ENCODE data around the gene JAK2. TPM values are rescaled to one million over a fixed set of nuclear protein-coding genes. Genes with fewer than 3 reads are reported as not detected.
A peak's percentile ranks its signal among the peaks of the same experiment; 100 is the strongest.
"Not testable (repeated sequence)": the region's sequence is repeated elsewhere in the genome, so short reads cannot be mapped to it uniquely, and the experiment has no call there.

The JAK2 gene
- total RNA-seq (19.5 TPM), polyA plus RNA-seq (1 to 10 TPM; 6.8 to 8.5 (median 6.8) TPM)

DNA sequence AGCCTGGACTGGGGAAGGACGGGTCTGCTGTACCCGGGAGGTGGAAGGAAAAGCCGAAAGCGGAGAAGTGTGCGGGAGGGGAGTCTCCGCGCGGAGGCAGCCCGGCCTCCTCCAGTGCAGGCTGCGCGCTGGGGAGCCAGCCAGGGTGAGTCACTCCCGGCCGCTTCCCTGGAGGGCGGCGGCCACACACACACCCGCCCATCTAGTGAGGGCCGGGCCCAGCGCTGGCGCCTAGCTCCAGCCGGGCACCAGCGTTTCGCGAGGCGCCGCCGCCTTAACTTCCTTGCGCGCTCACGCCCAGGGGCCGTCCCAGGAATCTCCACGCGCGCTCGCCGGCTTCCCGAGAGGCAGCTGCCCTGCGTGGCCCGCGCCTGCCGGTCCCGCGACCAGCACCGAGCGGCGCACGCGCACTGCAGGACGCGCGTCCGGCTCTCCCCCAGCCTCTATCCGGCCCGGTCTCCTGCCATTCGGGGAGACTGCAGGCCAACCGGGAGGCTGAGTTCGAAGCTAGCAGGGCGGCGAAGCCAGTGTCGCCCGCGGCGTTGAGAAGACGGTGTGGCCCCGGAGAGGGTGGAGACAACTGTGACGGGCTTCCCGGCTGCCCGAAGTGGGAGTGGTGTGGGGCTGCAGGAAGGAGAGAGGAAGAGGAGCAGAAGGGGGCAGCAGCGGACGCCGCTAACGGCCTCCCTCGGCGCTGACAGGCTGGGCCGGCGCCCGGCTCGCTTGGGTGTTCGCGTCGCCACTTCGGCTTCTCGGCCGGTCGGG, at the start of gene JAK2:
Gene JAK2 (plus strand): TSS at position 652 of the 765 bp plus-strand sequence. CDS start 36,716 bp downstream, outside the sequence.
- DNase-seq = peak; percentile 75 to 92 (median 80)
- H3K27me3 ChIP-seq (ENCODE audit: control insufficient read depth, insufficient read depth, low read length) = no peaks in the 10 kb centered on the region
- H3K36me3 ChIP-seq (ENCODE audit: control insufficient read depth, insufficient read depth, low read length) = no peaks in the 10 kb centered on the region
- ATAC-seq (ENCODE audit: low read depth in 2 of 2) = peak; percentile 84 to 86
- H3K4me3 ChIP-seq (ENCODE audit: low read depth, low read length) = peak within 1 kb of the TSS; percentile 89
- peak within 1 kb of the TSS; percentile 79 for H3K27ac ChIP-seq (ENCODE audit: insufficient read depth, low read length, poor library complexity, severe bottlenecking)
- H3K27me3 Mint-ChIP-seq = peaks cover under 1% of the 10 kb centered on the region
- H3K27ac Mint-ChIP-seq = peak within 1 kb of the TSS; percentile 88 to 98 (median 89)
- no peaks in the 10 kb centered on the region for H3K9me3 Mint-ChIP-seq
- peak within 1 kb of the TSS; percentile 91 to 96 (median 94) for H3K4me3 Mint-ChIP-seq
- no peaks in the 10 kb centered on the region for H3K9me3 ChIP-seq (ENCODE audit: control insufficient read depth in 2 of 2, low read length in 2 of 2)
- no peaks in the 10 kb centered on the region for H3K36me3 Mint-ChIP-seq
- H3K4me1 Mint-ChIP-seq = peaks cover 15 to 30% (median 17%) of the 10 kb centered on the region in 4 donors
- H3K4me1 ChIP-seq (ENCODE audit: control insufficient read depth, insufficient read depth, low read length, poor library complexity, severe bottlenecking) = peaks cover 43% of the 10 kb centered on the region

DNA sequence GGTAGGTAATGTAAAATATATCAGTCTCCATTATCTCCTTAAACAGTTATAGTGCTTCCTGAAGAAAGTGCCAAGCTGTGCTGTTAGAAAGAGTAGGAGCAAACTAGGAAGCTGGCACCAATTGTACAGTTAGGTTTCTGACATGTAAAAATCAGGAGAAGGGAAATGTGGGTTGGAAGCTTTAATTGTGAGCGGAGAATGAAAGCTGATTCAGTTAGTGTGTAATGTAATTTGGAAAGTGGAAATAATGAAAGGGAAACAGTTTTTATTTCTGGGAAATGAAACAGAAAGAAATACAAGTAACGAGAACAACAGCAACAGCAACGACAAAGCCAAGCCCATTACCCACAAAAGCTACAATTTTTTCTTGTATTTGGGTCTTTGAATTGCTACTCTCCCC, 48.8 kb upstream of the JAK2 start:
- Mint-ChIP-seq H3K27ac (peak overlapping the region; percentile 5 to 36 (median 21)), H3K9me3 (peaks cover 0 to 3% (median 0%) of the 10 kb centered on the region in 7 donors), H3K4me1 (peaks cover 18 to 37% (median 28%) of the 10 kb centered on the region in 4 donors), H3K36me3 (no peaks in the 10 kb centered on the region), H3K4me3 (peak overlapping the region in 1 of 4 donors; percentile 21), H3K27me3 (no peaks in the 10 kb centered on the region)
- H3K36me3 ChIP-seq (ENCODE audit: control insufficient read depth, insufficient read depth, low read length) = no peaks in the 10 kb centered on the region
- no peaks in the 10 kb centered on the region for H3K9me3 ChIP-seq (ENCODE audit: control insufficient read depth in 2 of 2, low read length in 2 of 2)
- DNase-seq = peak in 1 of 3 donors; percentile 78
- no peak overlapping the region for H3K27ac ChIP-seq (ENCODE audit: insufficient read depth, low read length, poor library complexity, severe bottlenecking)
- peaks cover 15% of the 10 kb centered on the region for H3K4me1 ChIP-seq (ENCODE audit: control insufficient read depth, insufficient read depth, low read length, poor library complexity, severe bottlenecking)
- ATAC-seq (ENCODE audit: low read depth in 2 of 2) = peak in 1 of 2 donors; percentile 25
- H3K4me3 ChIP-seq (ENCODE audit: low read depth, low read length) = peak overlapping the region; percentile 53
- H3K27me3 ChIP-seq (ENCODE audit: control insufficient read depth, insufficient read depth, low read length) = no peaks in the 10 kb centered on the region

DNA sequence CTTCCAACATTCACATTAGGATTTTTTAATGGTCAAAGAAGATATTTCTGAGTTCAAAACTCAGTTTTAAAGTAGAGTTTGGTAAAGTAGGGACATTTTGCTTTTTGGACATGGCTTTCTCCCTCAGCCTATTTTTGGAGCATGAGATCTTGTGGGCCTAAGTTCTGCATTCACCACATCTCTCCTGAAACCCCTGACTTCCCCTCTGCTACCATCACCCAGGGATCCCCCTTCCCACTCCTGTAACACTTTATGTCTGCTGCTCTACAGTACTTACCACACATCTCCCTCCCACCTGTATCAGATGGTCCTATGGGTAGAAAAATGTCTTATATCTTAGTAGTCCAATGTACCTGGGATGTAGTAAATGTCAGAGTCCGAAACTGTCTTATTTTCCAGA, 48.2 kb upstream of the JAK2 start:
- H3K4me1 Mint-ChIP-seq = peaks cover 18 to 37% (median 28%) of the 10 kb centered on the region in 4 donors
- peak in 1 of 3 donors; percentile 36 for DNase-seq
- peaks cover 15% of the 10 kb centered on the region for H3K4me1 ChIP-seq (ENCODE audit: control insufficient read depth, insufficient read depth, low read length, poor library complexity, severe bottlenecking)

DNA sequence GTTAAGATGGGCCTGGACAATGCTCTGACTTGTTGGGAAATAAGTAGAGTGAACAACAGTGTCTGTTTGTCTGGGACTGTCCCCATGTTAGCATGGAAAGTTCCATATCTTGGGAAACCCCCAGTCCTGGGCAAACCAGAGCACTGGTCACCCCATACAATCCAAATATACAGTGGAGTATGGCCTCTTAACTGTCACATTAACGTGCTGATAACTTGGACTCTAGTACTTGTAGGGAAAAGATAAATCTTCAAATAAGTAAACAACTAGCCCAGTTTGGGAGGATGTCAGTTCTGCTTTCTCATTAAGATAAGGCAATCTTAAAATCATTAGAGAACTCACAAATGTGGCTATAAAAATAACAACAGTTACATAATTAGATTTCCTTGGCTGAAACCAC, 47.6 kb upstream of the JAK2 start:
- Histone ChIP-seq H3K4me1 (ENCODE audit: control insufficient read depth, insufficient read depth, low read length, poor library complexity, severe bottlenecking) (peaks cover 15% of the 10 kb centered on the region), H3K27me3 (ENCODE audit: control insufficient read depth, insufficient read depth, low read length) (no peaks in the 10 kb centered on the region), H3K36me3 (ENCODE audit: control insufficient read depth, insufficient read depth, low read length) (no peaks in the 10 kb centered on the region), H3K4me3 (ENCODE audit: low read depth, low read length) (no peak overlapping the region), H3K27ac (ENCODE audit: insufficient read depth, low read length, poor library complexity, severe bottlenecking) (no peak overlapping the region), H3K9me3 (ENCODE audit: control insufficient read depth in 2 of 2, low read length in 2 of 2) (no peaks in the 10 kb centered on the region)
- Mint-ChIP-seq H3K36me3 (no peaks in the 10 kb centered on the region), H3K27me3 (no peaks in the 10 kb centered on the region), H3K4me3 (no peak overlapping the region), H3K9me3 (peaks cover 0 to 3% (median 0%) of the 10 kb centered on the region in 7 donors), H3K4me1 (peaks cover 18 to 37% (median 28%) of the 10 kb centered on the region in 4 donors), H3K27ac (peak overlapping the region in 2 of 3 donors; percentile 45 to 75)
- DNase-seq (no peak), ATAC-seq (ENCODE audit: low read depth in 2 of 2) (no peak)

More for the DNA sequence above, 48.2 kb upstream of the JAK2 start:
- peak overlapping the region in 3 of 4 donors; percentile 24 to 79 (median 38) for H3K4me3 Mint-ChIP-seq
- no peak for ATAC-seq (ENCODE audit: low read depth in 2 of 2)
- no peaks in the 10 kb centered on the region for H3K27me3 ChIP-seq (ENCODE audit: control insufficient read depth, insufficient read depth, low read length)
- H3K9me3 ChIP-seq (ENCODE audit: control insufficient read depth in 2 of 2, low read length in 2 of 2) = no peaks in the 10 kb centered on the region
- H3K4me3 ChIP-seq (ENCODE audit: low read depth, low read length) = peak overlapping the region; percentile 16
- no peaks in the 10 kb centered on the region for H3K36me3 Mint-ChIP-seq
- H3K27ac Mint-ChIP-seq = peak overlapping the region; percentile 45 to 75 (median 50)
- H3K27ac ChIP-seq (ENCODE audit: insufficient read depth, low read length, poor library complexity, severe bottlenecking) = no peak overlapping the region
- no peaks in the 10 kb centered on the region for H3K36me3 ChIP-seq (ENCODE audit: control insufficient read depth, insufficient read depth, low read length)
- no peaks in the 10 kb centered on the region for H3K27me3 Mint-ChIP-seq
- H3K9me3 Mint-ChIP-seq = peaks cover 0 to 3% (median 0%) of the 10 kb centered on the region in 7 donors

DNA sequence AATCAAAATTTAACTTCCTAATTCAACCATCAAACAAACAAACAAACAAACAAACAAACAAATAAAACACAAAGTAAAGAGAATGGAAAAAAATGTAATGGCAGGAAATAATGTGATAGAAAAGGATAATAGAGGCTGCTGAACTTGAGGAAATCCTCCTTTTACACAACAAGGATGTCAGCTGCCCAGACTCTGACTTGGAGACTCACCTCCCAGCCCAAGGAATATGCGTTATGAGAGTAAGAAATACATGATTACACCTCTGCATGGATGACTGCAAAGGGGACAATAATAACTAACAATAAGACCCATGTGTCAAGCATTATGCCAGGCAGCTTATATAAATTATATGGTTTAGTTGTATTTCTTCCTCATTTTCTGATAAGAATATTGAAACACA, 46.6 kb upstream of the JAK2 start:
- no peak overlapping the region for H3K27ac ChIP-seq (ENCODE audit: insufficient read depth, low read length, poor library complexity, severe bottlenecking)
- peaks cover 0 to 3% (median 0%) of the 10 kb centered on the region in 7 donors for H3K9me3 Mint-ChIP-seq

DNA sequence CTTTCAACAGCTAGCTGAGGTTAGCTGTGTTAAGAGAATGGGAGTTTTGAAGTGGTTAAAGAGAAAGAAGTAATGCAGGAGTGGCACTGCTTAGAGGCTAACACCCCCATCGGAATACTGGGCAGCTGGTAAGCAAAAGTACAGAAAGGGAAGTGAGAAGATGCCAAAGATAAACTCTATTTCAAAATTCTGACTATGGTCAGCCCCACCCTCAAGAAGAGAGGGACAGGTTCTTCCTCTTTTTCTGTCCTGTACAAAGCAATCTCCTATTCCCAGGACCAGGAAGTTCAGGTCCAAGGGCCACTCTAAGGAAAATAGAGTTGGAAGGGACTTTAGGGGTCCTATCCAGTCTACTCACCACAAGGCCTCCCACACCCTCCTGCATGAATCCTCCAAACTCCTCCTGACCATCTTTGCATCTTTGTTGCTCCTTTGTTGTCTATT, 45.9 kb upstream of the JAK2 start:
- H3K4me1 ChIP-seq (ENCODE audit: control insufficient read depth, insufficient read depth, low read length, poor library complexity, severe bottlenecking) = peaks cover 15% of the 10 kb centered on the region
- Mint-ChIP-seq H3K9me3 (peaks cover 0 to 3% (median 0%) of the 10 kb centered on the region in 7 donors), H3K36me3 (no peaks in the 10 kb centered on the region), H3K27ac (no peak overlapping the region), H3K27me3 (no peaks in the 10 kb centered on the region), H3K4me1 (peaks cover 18 to 37% (median 28%) of the 10 kb centered on the region in 4 donors), H3K4me3 (no peak overlapping the region)
- H3K27ac ChIP-seq (ENCODE audit: insufficient read depth, low read length, poor library complexity, severe bottlenecking) = no peak overlapping the region
- H3K36me3 ChIP-seq (ENCODE audit: control insufficient read depth, insufficient read depth, low read length) = no peaks in the 10 kb centered on the region
- peak; percentile 41 to 44 for ATAC-seq (ENCODE audit: low read depth in 2 of 2)
- no peaks in the 10 kb centered on the region for H3K9me3 ChIP-seq (ENCODE audit: control insufficient read depth in 2 of 2, low read length in 2 of 2)
- H3K4me3 ChIP-seq (ENCODE audit: low read depth, low read length) = no peak overlapping the region
- DNase-seq = peak in 1 of 3 donors; percentile 59
- H3K27me3 ChIP-seq (ENCODE audit: control insufficient read depth, insufficient read depth, low read length) = no peaks in the 10 kb centered on the region

More for the DNA sequence above, 46.6 kb upstream of the JAK2 start:
- H3K9me3 ChIP-seq (ENCODE audit: control insufficient read depth in 2 of 2, low read length in 2 of 2) = no peaks in the 10 kb centered on the region
- Mint-ChIP-seq H3K36me3 (no peaks in the 10 kb centered on the region), H3K4me3 (no peak overlapping the region), H3K4me1 (peaks cover 18 to 37% (median 28%) of the 10 kb centered on the region in 4 donors), H3K27ac (no peak overlapping the region), H3K27me3 (no peaks in the 10 kb centered on the region)
- DNase-seq = no peak
- H3K4me3 ChIP-seq (ENCODE audit: low read depth, low read length) = no peak overlapping the region
- no peak for ATAC-seq (ENCODE audit: low read depth in 2 of 2)
- H3K4me1 ChIP-seq (ENCODE audit: control insufficient read depth, insufficient read depth, low read length, poor library complexity, severe bottlenecking) = peaks cover 15% of the 10 kb centered on the region
- no peaks in the 10 kb centered on the region for H3K27me3 ChIP-seq (ENCODE audit: control insufficient read depth, insufficient read depth, low read length)
- no peaks in the 10 kb centered on the region for H3K36me3 ChIP-seq (ENCODE audit: control insufficient read depth, insufficient read depth, low read length)

DNA sequence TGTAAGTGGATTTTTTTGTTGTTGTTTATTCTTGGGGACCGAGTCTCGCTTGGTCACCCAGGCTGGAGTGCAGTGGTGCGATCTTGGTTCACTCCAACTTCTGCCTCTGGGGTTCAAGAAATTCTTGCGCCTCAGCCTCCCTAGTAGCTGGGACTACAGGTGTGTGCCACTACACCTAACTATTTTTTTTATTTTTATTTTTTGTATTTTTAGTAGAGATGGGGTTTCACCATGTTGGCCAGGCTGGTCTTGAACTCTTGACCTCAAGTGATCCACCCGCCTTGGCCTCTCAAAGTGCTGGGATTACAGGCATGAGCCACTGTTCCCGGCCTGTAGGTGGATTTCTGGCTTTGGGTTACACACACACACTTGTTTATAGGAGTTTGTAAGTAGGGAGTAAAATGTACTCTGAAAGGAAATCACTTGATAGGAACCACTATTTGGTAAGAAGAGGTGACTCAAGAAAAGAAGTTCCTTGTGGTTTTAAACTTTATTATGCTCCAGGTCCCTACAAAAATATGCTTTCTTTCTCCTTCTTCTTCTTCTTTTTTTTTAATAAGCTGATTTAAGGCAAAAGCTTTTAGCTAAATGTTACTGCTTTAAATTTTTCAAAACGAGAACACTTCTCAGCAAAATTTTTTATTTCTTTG, 42.9 kb upstream of the JAK2 start:
- H3K27ac ChIP-seq (ENCODE audit: insufficient read depth, low read length, poor library complexity, severe bottlenecking); H3K9me3 Mint-ChIP-seq; H3K9me3 ChIP-seq (ENCODE audit: control insufficient read depth in 2 of 2, low read length in 2 of 2); ATAC-seq (ENCODE audit: low read depth in 2 of 2); H3K27me3 Mint-ChIP-seq; H3K27me3 ChIP-seq (ENCODE audit: control insufficient read depth, insufficient read depth, low read length); H3K36me3 ChIP-seq (ENCODE audit: control insufficient read depth, insufficient read depth, low read length); H3K27ac Mint-ChIP-seq; DNase-seq; H3K4me1 ChIP-seq (ENCODE audit: control insufficient read depth, insufficient read depth, low read length, poor library complexity, severe bottlenecking); H3K36me3 Mint-ChIP-seq; H3K4me3 ChIP-seq (ENCODE audit: low read depth, low read length); H3K4me3 Mint-ChIP-seq: not testable (repeated sequence)
- H3K4me1 Mint-ChIP-seq = peaks cover 7 to 22% (median 13%) of the 10 kb centered on the region in 4 donors
